WERI-Rb-1 (cell line): ENCODE results near the gene TANK.
"Not testable (repeated sequence)": the region's sequence is repeated elsewhere in the genome, so short reads cannot be mapped to it uniquely, and the experiment has no call there.

Experiments
- DNase-seq: peaks from one replicate; pipeline ENCODE4 v3.0.0-alpha.2; 2020
- H3K27ac ChIP-seq: fragments of 250-450 bp; sonication (Bioruptor Pico); 2 replicates; pipeline ENCODE4 v1.5.1; 2020; ENCODE audit warnings: mild to moderate bottlenecking, moderate library complexity
- H3K27me3 ChIP-seq: fragments of 250-450 bp; sonication (Bioruptor Pico); 2 replicates; pipeline ENCODE4 v1.5.1; 2021; ENCODE audit warnings: mild to moderate bottlenecking, low read depth, moderate library complexity; ENCODE audit not compliant: insufficient read depth, severe bottlenecking
- H3K36me3 ChIP-seq: fragments of 250-450 bp; sonication (Bioruptor Pico); 2 replicates; pipeline ENCODE4 v1.5.1; 2020; ENCODE audit warnings: mild to moderate bottlenecking, moderate library complexity
- H3K4me3 ChIP-seq: 2 replicates; pipeline ENCODE4 v1.5.1; 2011; ENCODE audit warnings: low read depth, mild to moderate bottlenecking, control low read depth, low read length
- H3K9me3 ChIP-seq: fragments of 250-450 bp; sonication (Bioruptor Pico); 2 replicates; pipeline ENCODE4 v1.5.1; 2021; ENCODE audit warnings: mild to moderate bottlenecking, moderate library complexity; ENCODE audit not compliant: severe bottlenecking
- CTCF ChIP-seq: IDR thresholded peaks from 2 replicates; pipeline ENCODE4 v1.5.1; 2011; ENCODE audit warnings: low read depth, mild to moderate bottlenecking, control low read depth, inconsistent platforms, low read length

TANK gene

GRCh38 chr2:161173541-161174194 lies 13.4 kb downstream of the TANK start:
- no peaks in the 10 kb centered on the region for H3K9me3 ChIP-seq
- no peak overlapping the region for H3K27ac ChIP-seq
- no peaks in the 10 kb centered on the region for H3K36me3 ChIP-seq
- no peaks in the 10 kb centered on the region for H3K27me3 ChIP-seq
- no peak for DNase-seq
- no peak overlapping the region for H3K4me3 ChIP-seq
- no peak for TF ChIP-seq CTCF

- no peak for TF ChIP-seq CTCF
- no peak for DNase-seq
- H3K9me3 ChIP-seq: no peaks in the 10 kb centered on the region
- H3K27ac ChIP-seq: no peak overlapping the region
- H3K27me3 ChIP-seq: no peaks in the 10 kb centered on the region
- peaks cover 3% of the 10 kb centered on the region for H3K36me3 ChIP-seq
- H3K4me3 ChIP-seq: no peak overlapping the region
Measured at GRCh38 chr2:161177969-161178368, 17.7 kb downstream of the TANK start.

- Histone ChIP-seq H3K27ac (no peak overlapping the region), H3K36me3 (peaks cover 3% of the 10 kb centered on the region), H3K27me3 (no peaks in the 10 kb centered on the region), H3K4me3 (no peak overlapping the region), H3K9me3 (no peaks in the 10 kb centered on the region)
- DNase-seq: no peak
- no peak for TF ChIP-seq CTCF
Measured at GRCh38 chr2:161178756-161179155, 18.5 kb downstream of the TANK start.

GRCh38 chr2:161190050-161190449 lies 29.8 kb downstream of the TANK start:
- no peak for TF ChIP-seq CTCF
- no peaks in the 10 kb centered on the region for H3K27me3 ChIP-seq
- no peak overlapping the region for H3K4me3 ChIP-seq
- no peaks in the 10 kb centered on the region for H3K9me3 ChIP-seq
- H3K36me3 ChIP-seq: peaks cover 3% of the 10 kb centered on the region
- no peak overlapping the region for H3K27ac ChIP-seq
- DNase-seq: no peak

GRCh38 chr2:161195602-161196001 lies 35.4 kb downstream of the TANK start:
- not testable (repeated sequence) for H3K27ac ChIP-seq, H3K27me3 ChIP-seq, H3K9me3 ChIP-seq, DNase-seq, H3K4me3 ChIP-seq, H3K36me3 ChIP-seq

GRCh38 chr2:161199912-161200701 lies 39.9 kb downstream of the TANK start:
- Histone ChIP-seq H3K9me3 (no peaks in the 10 kb centered on the region), H3K36me3 (peaks cover 6% of the 10 kb centered on the region), H3K4me3 (no peak overlapping the region), H3K27me3 (no peaks in the 10 kb centered on the region), H3K27ac (no peak overlapping the region)
- no peak for DNase-seq
- no peak for TF ChIP-seq CTCF
